D341Med (cell line): ENCODE measurements around the gene KCNC4.
A peak's percentile ranks its signal among the peaks of the same experiment; 100 is the strongest.

Experiments
- DNase-seq: peaks from one replicate; pipeline ENCODE4 v3.0.0; 2012; ENCODE audit warnings: low spot score

Gene KCNC4

DNA sequence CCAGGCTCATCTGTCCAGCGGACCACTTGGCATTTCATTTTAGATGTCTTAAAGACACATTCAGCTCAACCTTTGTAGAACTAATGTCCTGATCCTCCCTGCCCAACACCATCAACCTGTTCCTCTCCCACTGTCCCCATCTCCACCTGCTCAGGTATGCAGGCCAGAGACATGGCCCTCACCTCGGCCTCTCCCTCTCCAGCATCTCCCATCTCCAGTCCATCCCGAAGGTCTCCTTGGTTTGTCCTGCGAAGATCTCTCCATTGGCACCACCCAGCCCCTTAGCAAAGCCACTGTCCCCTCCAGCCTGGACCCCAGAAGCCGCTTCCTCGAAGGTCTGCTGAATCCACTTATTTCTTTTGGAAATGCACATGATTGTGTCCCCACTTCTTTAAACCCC lies 20.9 kb upstream of the KCNC4 start:
- no peak for DNase-seq

DNA sequence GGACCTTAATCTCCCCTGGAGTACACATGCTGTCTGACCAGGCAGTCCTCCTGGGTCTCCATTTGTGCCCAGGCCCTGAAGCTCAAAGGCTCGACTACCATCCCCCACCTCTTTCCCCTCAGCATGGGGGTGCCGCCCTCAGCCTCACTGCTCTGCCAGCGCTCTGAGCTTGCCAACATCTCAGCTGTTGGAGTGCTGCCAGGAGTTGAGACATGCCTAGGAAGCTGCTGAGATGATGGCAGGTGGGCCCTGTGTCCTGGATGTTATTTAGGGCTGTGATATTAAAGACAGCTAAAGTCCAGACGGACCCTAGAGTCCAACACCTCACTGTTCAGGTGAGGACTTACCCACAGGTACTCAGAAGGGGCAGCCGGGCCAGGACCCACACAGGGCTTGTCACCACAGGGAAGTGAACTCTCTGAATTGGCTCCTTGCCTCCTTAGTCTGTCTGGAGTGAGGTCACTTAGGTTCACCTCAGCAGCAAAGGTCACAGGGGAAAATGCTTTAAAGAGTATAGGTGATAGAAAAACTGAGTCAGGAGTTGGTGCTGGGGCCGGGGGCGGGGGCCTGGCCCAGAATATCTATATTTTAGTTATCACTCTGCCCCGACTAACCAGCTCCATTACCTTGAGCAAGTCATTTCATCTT lies 19.7 kb upstream of the KCNC4 start:
- DNase-seq, result no peak

DNA sequence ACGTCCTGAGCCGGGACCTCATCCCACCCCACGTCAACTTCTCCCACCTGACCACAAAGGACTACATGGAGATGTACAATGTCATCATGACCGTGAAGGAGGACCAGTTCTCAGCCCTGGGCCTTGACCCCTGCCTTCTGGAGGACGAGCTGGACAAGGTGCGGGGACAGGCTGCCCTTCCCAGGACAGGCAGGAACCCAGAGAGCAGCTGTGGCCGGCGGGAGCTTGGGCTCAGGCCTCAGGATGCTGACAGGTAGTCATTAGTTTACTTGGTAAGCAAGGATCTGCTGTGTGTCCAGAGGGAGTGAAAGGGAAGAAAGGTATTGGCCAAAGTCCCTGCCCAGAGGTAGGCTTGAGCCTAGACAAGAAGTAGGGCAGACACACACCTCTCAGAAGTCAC lies 17.6 kb upstream of the KCNC4 start:
- DNase-seq, result no peak

DNA sequence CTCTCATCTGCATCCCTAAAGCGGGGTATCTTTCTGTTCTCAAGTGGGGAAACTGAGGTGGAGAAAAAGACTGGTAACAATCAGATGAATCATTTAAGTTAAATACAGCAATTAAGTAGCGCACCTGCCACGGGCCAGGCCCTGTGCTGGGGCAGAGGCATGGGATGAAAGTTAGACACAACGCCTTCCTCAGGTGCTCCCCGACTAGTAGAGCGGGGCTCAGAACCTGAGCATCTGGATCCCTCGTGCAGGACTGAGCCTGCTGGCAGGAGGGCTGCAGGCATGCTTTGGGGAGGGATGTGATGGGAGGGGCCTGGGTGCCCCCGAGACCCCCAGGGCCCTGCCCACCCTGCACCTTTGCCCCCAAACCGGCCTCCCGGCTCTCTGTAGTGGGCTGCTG lies 14.9 kb upstream of the KCNC4 start:
- no peak for DNase-seq

DNA sequence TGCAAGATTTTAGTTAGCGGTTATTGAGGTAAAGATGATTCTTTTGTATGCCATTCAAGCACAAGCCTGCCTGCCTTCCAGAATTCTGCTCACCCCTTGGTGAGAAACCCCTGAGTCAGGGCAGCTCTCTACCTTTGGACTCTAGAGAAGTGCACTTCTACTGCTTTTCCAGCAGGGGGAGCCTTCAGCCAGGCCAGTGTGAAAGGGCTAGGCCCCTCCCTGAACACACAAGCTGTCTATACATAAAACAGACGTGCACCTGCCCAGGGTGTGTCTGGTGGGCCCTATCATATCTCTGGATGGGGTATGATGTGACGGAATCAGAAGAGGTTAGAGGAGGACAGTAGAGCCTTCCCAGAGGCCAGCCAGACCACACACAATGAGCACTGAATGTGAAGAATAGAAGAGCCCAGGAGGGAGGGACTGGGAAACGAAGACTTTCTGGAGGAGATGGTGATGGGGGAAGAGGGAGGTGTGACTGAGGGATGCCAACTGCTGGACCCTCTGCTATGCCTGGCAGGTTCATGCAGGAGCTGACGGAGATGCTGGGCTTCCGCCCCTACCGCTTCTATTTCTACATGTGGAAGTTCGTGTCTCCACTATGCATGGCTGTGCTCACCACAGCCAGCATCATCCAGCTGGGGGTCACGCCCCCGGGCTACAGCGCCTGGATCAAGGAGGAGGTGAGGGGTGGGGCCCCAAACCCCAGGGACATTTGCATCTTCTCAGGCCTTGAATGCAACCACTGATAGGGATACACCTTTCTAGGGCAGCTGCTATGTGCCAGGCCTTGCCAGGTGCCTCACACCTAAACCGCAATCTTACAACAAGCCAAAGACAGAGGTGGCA lies 13.0 kb upstream of the KCNC4 start:
- DNase-seq, result peak; percentile 81

DNA sequence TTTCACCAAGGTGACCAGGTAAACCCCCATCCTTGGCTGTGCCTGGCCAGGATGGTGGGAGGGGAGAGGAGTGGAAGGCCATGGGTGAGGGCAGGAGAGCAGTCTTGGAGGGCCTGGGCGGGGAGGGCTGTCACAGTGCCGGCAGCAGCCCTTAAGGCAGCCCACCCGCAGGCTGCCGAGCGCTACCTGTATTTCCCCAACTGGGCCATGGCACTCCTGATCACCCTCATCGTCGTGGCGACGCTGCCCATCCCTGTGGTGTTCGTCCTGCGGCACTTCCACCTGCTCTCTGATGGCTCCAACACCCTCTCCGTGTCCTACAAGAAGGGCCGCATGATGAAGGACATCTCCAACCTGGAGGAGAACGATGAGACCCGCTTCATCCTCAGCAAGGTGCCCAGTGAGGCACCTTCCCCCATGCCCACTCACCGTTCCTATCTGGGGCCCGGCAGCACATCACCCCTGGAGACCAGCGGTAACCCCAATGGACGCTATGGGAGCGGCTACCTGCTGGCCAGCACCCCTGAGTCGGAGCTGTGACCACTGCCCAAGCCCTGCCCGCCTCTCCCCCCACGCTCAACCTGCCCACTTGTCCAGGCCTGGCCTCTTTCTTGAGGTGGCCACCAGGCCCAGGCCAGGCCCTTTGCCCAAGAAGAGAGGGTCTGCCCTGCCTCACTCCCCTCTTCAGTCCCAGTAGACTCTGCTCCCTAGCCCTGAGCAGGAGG lies 12.0 kb upstream of the KCNC4 start:
- no peak for DNase-seq

DNA sequence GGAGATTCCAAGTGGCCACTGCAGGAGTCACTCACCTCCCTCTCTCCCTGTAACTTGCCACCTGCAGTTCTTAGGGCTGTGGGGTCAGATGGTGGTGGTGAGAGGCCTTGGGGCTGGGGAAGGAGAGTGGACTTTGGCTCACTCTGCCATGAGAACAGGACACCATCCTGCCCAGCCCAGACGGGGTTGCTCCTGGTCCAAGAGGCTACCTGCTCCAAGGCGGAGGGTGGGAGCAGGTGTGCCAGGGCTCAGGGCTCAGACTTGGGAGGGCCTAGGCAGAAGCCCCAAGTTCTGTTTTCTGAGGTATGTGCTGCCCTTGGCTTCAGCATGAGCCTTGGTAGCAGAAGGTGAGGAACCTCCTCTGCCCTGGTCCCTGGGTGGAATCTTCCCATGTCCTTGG lies 11.4 kb upstream of the KCNC4 start:
- no peak for DNase-seq

DNA sequence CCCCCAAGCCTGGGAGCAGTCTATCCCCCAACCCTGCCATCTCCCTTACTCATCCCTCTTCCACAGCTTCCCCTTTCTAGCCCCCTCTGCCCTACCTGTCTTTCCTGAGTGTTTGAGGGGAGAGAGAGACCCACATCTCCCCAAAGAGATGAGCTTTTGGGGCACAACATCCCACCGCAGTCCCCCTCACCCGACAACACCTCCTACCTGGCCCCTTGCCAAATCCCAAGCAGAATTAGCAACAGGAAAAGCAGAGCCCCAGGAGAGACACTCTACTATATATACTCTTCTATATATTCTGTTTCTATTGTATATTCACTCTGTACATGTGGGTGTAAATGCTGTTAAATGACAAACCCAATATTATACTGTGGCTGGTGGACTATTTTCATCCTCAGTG lies 9.9 kb upstream of the KCNC4 start:
- no peak for DNase-seq

DNA sequence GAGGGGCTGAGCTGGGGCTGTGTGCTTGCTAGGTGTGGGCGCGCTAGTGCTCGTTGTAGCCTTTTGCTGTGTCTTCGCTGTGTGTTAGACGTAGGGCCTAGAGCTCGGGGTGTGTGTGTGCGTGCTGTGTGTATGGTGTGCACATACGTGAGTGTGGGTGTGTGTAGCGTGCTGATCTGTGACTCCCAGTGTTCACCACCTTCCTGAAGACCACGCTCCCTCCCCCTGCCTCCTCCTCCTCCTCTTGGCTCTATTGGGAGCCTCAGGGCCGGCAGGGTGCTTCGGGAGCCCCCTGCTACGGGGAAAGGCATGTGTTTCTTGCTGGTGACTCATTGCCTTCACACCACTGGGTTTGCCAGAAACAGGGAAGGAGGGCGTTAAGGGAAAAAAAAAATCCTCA lies 9.4 kb upstream of the KCNC4 start:
- no peak for DNase-seq

DNA sequence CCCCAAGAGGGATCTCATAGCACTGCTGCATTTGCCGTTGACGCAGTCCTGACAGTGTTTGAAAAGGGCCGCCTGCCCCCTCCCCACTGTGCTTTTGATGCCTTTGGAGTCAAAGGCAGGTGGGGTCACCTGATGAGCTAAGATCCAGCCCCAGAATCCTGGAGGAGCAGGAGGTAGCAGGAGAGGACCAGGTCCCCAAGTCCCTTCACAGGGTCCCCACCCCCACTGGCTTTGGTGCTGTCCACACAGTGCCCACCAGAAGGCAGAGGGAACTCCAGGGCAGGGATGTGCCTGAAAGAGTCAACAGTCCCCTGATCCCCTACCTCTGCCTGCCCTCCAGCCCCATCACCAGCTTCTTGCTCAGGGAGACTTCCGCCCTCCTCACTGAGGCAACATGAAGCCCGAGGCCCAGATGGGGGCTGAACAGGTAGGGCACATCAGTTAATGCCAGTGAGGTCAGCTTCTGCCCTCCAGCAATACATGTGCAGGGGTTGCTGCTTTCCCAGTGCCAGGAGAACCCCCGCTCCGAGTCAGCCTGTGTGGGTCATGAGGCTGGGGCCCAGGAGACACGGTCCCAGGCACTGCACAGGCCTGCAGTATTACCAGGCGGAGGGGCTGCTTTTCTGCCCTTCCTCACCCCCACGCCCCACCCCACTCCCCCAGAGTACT lies 8.8 kb upstream of the KCNC4 start:
- no peak for DNase-seq

DNA sequence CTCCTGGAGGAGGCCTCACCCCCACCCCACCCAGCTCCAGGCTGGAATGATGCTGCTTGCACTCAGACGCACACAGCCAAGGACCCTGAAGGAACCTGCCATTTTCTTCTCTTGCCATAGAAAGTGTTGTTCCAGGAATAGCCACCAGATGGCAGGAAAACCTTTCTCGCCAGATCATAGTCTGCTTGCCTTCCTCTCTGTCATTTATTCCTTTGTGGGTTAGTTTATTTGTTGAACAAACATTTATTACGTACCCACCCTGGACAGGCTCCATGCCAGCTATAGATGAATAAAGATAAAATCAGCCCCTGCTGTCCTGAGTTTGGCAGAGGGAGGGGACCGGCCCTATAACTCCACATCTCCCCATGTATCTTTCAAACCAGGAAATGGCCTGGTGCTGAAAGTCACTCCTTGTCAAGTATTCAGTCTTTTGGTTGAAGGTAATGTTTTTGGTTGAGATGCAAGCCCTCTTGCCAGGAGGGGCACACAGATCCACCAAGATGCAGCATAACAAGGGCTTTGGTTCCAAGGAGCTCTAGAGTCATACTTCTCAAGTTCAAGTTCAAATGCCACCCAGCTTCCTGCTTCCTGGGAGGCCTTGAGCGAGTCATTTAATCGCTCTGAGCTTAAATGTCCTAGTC lies 7.0 kb upstream of the KCNC4 start:
- peak; percentile 59 for DNase-seq

DNA sequence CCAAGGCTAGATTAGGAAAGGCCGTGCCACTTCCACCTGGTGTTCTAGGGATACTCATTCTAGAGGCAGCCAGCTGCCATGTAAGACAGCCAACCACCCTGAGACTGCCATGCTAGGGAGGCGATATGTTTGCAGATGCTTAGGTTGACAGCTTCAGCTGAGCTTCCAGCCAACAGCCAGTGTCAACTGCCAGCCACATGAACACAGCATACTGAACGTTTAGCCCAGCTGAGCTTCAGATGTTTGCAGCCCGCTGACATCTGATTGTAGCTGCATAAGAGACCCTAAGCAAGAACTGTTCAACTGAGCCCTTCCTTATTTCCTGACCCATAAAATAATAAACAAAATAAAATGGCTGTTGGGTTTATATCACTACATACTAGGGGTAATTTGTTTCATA lies 5.0 kb upstream of the KCNC4 start:
- DNase-seq, result no peak

DNA sequence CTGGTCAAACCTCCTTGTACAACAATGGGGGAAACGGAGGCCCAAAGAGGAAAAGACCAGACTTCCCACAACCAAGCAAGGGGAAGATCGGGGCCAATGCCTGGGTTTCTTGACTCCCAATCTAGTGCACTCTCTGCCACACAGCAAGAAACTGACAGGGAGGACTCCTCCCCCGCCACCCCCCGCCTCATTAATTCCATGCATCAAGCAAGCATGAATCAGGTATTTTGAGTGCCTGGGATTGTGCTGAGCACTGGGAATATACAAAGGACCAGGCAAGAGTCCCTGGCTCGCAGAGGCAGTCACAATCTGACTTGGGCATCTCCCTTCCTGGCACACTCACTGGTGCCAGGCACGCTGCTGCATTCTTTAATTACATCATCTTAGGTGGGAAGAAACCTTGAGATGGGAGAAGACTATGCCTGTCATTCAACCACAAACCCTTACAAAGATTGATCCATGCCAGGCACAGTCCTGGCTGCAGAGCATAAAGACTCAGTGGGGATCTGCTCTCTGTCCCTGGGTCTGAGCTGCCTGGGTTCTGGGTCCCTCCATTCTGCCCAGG lies 4.4 kb upstream of the KCNC4 start:
- DNase-seq, result no peak

DNA sequence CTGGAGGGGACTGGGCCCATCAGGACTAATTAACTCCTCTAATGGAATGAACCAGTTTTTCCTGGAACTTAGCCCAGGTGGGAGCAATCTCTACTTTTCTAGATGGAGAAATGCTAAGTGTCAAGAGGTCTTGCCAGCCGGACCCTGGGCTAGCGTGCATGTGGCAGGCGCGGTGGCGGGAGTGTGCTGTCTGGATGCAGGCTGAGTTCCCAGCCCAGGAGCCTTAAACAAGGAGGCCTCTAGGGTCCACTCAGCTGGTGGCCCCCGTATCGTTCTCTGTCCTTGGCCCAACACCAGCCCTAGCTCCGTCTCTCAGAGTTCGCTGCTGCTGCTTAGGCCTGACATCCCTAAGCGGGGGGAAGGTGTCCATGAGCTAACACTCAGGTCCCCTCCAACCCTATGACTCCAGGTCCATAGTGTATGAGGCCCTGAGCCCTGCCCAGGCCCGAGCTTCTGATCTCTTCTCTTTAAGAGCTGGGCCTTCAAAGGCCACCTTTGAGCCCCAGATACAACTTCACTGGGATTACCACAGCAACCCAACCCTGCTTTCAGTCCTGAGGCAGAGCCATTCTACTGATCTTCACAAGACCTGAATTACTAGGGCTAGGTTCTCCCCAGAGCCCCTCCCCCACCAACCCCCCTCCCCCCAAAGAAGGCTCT lies 3.7 kb upstream of the KCNC4 start:
- no peak for DNase-seq

DNA sequence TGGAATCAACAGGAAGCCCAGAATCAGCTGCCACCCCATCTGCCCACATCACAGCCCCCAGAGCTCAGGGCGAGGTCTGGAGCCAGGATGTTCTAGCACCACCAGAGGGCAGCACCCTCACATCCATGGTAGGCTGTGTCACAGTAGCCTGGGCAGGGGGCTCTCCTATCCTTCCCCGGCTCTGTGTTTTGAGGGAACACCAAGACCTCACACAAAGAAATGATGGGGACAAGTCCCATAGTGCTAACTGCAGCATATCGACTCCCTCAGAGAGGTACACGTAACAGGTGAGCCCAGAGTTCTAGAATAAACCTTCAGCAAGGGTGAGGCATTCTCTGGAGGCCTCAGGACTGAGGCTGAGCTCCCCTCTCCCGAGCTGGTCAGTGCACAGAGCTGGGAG lies 2.3 kb upstream of the KCNC4 start:
- DNase-seq, result peak; percentile 80

DNA sequence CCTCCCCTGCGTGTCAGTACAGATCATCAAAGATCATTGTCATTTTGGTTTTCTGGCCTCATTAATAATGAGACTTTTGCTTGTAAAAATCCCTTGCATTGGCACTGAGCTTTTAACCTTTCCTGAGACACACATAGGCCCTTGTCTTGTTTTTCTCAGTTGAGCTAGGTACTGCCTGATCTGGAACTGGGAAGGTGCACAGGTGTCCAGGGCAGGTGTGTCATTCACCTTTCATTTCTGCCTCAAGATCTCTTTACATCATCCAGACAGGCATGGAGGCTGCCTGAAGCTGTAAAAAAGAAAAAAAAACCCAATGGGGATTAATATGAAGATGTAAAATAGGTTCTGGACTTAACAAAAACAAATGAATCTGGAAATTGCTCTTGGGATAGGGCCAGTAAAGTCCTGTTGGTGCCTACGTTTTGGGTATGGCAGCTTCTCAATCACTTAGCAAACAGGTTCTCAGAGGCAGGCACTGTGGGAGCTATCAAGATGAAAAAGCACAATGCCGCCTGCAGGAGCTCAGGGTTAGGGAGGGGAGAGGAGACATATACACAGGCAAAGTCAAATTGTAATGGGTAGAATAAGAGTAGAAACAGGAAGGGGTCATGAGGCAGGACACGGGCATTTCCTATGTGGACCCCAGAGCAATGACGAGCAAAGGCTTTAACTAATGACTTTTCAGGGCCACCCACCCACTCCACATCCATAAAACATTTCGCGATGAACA lies 1.0 kb upstream of the KCNC4 start:
- DNase-seq, result no peak

DNA sequence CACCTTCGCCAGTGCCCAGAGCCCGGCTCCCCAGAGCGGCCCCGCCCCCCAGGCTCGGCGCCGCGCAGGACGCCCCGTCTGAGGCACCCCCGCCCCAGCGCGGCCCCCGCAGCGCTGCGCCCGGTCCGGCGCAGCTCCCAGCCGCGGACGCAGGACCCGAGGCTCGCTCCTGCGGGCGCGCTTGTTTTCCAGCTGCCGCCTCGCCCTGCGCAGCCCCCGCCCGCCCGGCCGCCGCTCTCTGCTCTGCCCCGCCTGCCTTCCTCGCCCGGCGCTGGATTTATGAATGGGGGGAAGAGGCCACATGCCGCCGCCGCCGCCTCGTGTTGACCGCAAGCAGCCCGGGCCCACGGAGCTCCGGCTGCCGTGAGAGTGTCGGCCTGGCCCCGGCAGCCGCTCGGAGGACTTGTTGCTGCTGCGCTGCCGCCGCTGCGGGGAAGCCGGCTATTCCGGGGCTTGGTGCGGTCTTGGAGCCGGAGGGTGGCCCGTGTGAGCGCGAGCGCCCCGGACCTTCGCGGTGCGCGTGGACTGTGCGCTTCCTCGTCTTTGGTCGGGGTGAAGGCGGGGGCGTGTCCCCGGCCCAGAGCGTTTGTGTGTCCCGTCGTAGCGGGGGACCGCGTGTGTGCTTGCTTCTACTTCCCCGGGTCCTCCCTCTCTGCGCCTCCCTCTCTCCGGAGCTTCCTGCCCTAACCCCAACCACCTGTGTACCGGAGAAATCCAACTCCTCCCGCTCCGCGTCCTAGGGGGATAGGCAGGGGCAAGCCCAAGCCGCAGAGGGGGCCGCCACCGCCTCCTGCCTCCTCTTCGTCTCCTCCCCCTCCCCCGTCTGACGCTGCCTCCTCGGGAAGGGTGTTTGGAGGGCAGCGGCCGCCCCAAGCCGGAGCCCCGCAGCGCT lies 736 bp downstream of the KCNC4 start:
- DNase-seq, result peak; percentile 67

DNA sequence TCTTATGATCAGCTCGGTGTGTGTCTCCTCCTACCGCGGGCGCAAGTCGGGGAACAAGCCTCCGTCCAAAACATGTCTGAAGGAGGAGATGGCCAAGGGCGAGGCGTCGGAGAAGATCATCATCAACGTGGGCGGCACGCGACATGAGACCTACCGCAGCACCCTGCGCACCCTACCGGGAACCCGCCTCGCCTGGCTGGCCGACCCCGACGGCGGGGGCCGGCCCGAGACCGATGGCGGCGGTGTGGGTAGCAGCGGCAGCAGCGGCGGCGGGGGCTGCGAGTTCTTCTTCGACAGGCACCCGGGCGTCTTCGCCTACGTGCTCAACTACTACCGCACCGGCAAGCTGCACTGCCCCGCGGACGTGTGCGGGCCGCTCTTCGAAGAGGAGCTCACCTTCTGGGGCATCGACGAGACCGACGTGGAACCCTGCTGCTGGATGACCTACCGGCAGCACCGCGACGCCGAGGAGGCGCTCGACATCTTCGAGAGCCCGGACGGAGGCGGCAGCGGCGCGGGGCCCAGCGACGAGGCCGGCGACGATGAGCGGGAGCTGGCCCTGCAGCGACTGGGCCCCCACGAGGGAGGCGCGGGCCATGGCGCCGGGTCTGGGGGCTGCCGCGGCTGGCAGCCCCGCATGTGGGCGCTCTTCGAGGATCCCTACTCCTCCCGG lies 1.5 kb downstream of the KCNC4 start:
- peak; percentile 43 for DNase-seq
